ENCODE measurements around the gene TAF1.

DNA sequence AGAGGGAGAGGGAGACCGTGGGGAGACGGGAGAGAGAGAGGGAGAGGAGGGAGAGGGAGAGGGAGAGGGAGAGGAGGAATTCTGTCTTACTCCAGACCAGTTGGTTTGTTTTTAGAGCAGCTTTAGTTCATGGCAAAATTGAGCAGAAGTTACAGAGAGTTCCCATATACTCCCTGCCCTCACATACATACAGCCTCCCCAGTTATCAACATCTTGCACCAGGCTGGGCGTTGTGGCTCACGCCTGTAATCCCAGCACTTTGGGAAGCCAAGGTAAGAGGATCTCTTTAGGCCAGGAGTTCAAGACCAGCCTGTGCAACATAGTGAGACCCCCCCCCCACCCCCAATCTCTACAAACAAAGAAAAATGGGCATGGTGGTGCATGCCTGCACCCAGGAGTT is 86.9 kb downstream of the TAF1 start:
- TF ChIP-seq RARB (CRISPR knock-in tag; IDR thresholded peaks at IDR 0.05) (no peak), ZNF565 (CRISPR knock-in tag; conservative IDR thresholded peaks at IDR 0.05; ENCODE audit: low read depth) (no peak), ZFP3 (CRISPR knock-in tag; IDR thresholded peaks at IDR 0.05) (no peak), TOX (CRISPR knock-in tag; IDR thresholded peaks at IDR 0.05; ENCODE audit: borderline replicate concordance) (no peak), GLIS3 (CRISPR knock-in tag; IDR thresholded peaks at IDR 0.05) (no peak), ZNF70 (CRISPR knock-in tag; IDR thresholded peaks at IDR 0.05) (no peak), ZNF8 (CRISPR knock-in tag; IDR thresholded peaks at IDR 0.05) (no peak), SNAI2 (CRISPR knock-in tag; IDR thresholded peaks at IDR 0.05) (no peak), ARNTL (CRISPR knock-in tag; IDR thresholded peaks at IDR 0.05; ENCODE audit: borderline replicate concordance, low read depth) (no peak), ZC3H10 (CRISPR knock-in tag; IDR thresholded peaks at IDR 0.05) (no peak)
- TF ChIP-seq, protein P1, sequence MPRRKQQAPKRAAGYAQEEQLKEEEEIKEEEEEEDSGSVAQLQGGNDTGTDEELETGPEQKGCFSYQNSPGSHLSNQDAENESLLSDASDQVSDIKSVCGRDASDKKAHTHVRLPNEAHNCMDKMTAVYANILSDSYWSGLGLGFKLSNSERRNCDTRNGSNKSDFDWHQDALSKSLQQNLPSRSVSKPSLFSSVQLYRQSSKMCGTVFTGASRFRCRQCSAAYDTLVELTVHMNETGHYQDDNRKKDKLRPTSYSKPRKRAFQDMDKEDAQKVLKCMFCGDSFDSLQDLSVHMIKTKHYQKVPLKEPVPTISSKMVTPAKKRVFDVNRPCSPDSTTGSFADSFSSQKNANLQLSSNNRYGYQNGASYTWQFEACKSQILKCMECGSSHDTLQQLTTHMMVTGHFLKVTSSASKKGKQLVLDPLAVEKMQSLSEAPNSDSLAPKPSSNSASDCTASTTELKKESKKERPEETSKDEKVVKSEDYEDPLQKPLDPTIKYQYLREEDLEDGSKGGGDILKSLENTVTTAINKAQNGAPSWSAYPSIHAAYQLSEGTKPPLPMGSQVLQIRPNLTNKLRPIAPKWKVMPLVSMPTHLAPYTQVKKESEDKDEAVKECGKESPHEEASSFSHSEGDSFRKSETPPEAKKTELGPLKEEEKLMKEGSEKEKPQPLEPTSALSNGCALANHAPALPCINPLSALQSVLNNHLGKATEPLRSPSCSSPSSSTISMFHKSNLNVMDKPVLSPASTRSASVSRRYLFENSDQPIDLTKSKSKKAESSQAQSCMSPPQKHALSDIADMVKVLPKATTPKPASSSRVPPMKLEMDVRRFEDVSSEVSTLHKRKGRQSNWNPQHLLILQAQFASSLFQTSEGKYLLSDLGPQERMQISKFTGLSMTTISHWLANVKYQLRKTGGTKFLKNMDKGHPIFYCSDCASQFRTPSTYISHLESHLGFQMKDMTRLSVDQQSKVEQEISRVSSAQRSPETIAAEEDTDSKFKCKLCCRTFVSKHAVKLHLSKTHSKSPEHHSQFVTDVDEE (CRISPR knock-in tag; IDR thresholded peaks at IDR 0.05) = no peak
- TF ChIP-seq, protein P2, sequence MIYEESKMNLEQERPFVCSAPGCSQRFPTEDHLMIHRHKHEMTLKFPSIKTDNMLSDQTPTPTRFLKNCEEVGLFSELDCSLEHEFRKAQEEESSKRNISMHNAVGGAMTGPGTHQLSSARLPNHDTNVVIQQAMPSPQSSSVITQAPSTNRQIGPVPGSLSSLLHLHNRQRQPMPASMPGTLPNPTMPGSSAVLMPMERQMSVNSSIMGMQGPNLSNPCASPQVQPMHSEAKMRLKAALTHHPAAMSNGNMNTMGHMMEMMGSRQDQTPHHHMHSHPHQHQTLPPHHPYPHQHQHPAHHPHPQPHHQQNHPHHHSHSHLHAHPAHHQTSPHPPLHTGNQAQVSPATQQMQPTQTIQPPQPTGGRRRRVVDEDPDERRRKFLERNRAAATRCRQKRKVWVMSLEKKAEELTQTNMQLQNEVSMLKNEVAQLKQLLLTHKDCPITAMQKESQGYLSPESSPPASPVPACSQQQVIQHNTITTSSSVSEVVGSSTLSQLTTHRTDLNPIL (CRISPR knock-in tag; IDR thresholded peaks at IDR 0.05; ENCODE audit: low read depth) = no peak
- TF ChIP-seq, protein P3, sequence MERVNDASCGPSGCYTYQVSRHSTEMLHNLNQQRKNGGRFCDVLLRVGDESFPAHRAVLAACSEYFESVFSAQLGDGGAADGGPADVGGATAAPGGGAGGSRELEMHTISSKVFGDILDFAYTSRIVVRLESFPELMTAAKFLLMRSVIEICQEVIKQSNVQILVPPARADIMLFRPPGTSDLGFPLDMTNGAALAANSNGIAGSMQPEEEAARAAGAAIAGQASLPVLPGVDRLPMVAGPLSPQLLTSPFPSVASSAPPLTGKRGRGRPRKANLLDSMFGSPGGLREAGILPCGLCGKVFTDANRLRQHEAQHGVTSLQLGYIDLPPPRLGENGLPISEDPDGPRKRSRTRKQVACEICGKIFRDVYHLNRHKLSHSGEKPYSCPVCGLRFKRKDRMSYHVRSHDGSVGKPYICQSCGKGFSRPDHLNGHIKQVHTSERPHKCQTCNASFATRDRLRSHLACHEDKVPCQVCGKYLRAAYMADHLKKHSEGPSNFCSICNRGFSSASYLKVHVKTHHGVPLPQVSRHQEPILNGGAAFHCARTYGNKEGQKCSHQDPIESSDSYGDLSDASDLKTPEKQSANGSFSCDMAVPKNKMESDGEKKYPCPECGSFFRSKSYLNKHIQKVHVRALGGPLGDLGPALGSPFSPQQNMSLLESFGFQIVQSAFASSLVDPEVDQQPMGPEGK (CRISPR knock-in tag; IDR thresholded peaks at IDR 0.05; ENCODE audit: borderline replicate concordance) = no peak
- TF ChIP-seq, protein P4, sequence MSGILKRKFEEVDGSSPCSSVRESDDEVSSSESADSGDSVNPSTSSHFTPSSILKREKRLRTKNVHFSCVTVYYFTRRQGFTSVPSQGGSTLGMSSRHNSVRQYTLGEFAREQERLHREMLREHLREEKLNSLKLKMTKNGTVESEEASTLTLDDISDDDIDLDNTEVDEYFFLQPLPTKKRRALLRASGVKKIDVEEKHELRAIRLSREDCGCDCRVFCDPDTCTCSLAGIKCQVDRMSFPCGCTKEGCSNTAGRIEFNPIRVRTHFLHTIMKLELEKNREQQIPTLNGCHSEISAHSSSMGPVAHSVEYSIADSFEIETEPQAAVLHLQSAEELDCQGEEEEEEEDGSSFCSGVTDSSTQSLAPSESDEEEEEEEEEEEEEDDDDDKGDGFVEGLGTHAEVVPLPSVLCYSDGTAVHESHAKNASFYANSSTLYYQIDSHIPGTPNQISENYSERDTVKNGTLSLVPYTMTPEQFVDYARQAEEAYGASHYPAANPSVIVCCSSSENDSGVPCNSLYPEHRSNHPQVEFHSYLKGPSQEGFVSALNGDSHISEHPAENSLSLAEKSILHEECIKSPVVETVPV (CRISPR knock-in tag; IDR thresholded peaks at IDR 0.05) = no peak

Measured in SK-N-SH treated with all-trans-retinoic acid at 6 μM for 48 hours (cell line).